GM12878 (cell line): ENCODE measurements around the gene CALY. TPM values are rescaled to one million over a fixed set of nuclear protein-coding genes. Genes with fewer than 3 reads are reported as not detected.

Experiments
- E4F1 ChIP-seq: fragments of 450-650 bp; IDR thresholded peaks from 2 replicates; pipeline ENCODE4 v1.6.1; 2018; ENCODE audit warnings: borderline replicate concordance, mild to moderate bottlenecking; ENCODE audit not compliant: partially characterized antibody
- ESRRA ChIP-seq: IDR thresholded peaks from 2 replicates; pipeline ENCODE4 v1.6.1; 2012; ENCODE audit warnings: mild to moderate bottlenecking, low read length, improper control_type of control experiment
- POLR2A ChIP-seq: IDR thresholded peaks from 2 replicates; pipeline ENCODE4 v1.6.1; 2011; ENCODE audit warnings: low read depth, mild to moderate bottlenecking, low read length
- RBBP5 ChIP-seq: fragments of 200-600 bp; sonication (generic); conservative IDR thresholded peaks from 2 replicates; pipeline ENCODE4 v1.6.1; 2016
- SREBF2 ChIP-seq: IDR thresholded peaks from 2 replicates; pipeline ENCODE4 v1.6.1; 2012; ENCODE audit warnings: mild to moderate bottlenecking, low read length
- TARDBP ChIP-seq: IDR thresholded peaks from 2 replicates; pipeline ENCODE4 v1.6.1; 2016; ENCODE audit warnings: borderline replicate concordance
- TBL1XR1 ChIP-seq: IDR thresholded peaks from 2 replicates; pipeline ENCODE4 v1.6.1; 2012; ENCODE audit warnings: low read depth, low read length, improper control_type of control experiment
- ZBTB11 ChIP-seq: fragments of 450-650 bp; formaldehyde crosslinking; IDR thresholded peaks from 2 replicates; pipeline ENCODE4 v1.5.0; 2022; ENCODE audit warnings: mild to moderate bottlenecking, missing genetic modification characterization
- polyA plus RNA-seq, 11 experiments: library from polyadenylated mRNA; depleted of rRNA in 4 of 11; unstranded in 6 of 11; stranded (reverse) in 5 of 11; fragments of >200 nt; fragmentation: Nextera tagmentation in 4 of 11; fragmentation: Illumina TruSeq in 1 of 11; extraction: Ambion mirVana in 4 of 11; extraction: Trizol in 1 of 11; gene quantifications; 1 replicate in 1 of 11; 2 replicates in 10 of 11; pipeline versions ENCODE4 v1.2.1 to v1.2.3, GENCODE V29; 2011 to 2016; ENCODE audit warnings: inconsistent platforms in 2 of 11, missing spikeins in 2 of 11, low read depth in 1 of 11
- total RNA-seq, 4 experiments: library from RNA; depleted of rRNA in 3 of 4; stranded (reverse); fragments of >200 nt in 3 of 4; fragmentation: Illumina TruSeq in 1 of 4; extraction: Trizol in 1 of 4; gene quantifications; 2 replicates each; pipeline versions ENCODE4 v1.2.1 to v1.2.3, GENCODE V29; 2013 to 2021
- TF ChIP-seq, protein P1 (sequence below): fragments of 450-650 bp; IDR thresholded peaks from 2 replicates; pipeline ENCODE4 v1.6.1; 2016; ENCODE audit warnings: mild to moderate bottlenecking
- TF ChIP-seq, protein P2 (sequence below): fragments of 450-650 bp; formaldehyde crosslinking; IDR thresholded peaks from 2 replicates; pipeline ENCODE4 v1.4.0; 2020; ENCODE audit warnings: mild to moderate bottlenecking, moderate library complexity

Gene CALY
- total and polyA plus RNA-seq, 10 of the 15 experiments (the other 5 are each of a cell fraction or from before 2014, with no cell fraction given) = 0.07 TPM; not detected in 9

DNA sequence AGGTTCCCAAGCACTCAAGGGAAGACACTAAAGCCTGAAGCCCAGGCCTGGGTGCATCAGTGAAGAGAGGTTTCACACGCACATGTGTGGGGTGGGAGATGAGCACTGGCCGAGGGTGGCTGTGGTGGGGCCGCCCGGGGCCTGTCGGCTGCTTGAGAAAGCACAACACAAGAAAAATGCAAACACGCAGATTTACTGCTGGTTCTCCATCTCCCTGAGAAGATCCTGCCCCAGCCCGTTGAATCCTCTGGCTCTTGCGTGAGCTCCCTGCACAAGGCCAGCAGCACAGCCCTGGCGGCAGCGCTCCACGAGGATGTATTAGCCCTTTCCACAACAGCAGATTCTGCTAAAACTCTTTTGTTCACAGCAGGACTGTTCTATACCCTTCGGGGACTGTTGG is 21.8 kb downstream of the CALY start (continued):
- TF ChIP-seq E4F1 (no peak), RBBP5 (no peak), SREBF2 (no peak), ZBTB11 (CRISPR knock-in tag) (no peak), ESRRA (no peak), TARDBP (no peak), POLR2A (no peak), TBL1XR1 (no peak)
- TF ChIP-seq, protein P1, sequence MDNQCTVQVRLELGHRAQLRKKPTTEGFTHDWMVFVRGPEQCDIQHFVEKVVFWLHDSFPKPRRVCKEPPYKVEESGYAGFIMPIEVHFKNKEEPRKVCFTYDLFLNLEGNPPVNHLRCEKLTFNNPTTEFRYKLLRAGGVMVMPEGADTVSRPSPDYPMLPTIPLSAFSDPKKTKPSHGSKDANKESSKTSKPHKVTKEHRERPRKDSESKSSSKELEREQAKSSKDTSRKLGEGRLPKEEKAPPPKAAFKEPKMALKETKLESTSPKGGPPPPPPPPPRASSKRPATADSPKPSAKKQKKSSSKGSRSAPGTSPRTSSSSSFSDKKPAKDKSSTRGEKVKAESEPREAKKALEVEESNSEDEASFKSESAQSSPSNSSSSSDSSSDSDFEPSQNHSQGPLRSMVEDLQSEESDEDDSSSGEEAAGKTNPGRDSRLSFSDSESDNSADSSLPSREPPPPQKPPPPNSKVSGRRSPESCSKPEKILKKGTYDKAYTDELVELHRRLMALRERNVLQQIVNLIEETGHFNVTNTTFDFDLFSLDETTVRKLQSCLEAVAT = no peak
- TF ChIP-seq, protein P2, sequence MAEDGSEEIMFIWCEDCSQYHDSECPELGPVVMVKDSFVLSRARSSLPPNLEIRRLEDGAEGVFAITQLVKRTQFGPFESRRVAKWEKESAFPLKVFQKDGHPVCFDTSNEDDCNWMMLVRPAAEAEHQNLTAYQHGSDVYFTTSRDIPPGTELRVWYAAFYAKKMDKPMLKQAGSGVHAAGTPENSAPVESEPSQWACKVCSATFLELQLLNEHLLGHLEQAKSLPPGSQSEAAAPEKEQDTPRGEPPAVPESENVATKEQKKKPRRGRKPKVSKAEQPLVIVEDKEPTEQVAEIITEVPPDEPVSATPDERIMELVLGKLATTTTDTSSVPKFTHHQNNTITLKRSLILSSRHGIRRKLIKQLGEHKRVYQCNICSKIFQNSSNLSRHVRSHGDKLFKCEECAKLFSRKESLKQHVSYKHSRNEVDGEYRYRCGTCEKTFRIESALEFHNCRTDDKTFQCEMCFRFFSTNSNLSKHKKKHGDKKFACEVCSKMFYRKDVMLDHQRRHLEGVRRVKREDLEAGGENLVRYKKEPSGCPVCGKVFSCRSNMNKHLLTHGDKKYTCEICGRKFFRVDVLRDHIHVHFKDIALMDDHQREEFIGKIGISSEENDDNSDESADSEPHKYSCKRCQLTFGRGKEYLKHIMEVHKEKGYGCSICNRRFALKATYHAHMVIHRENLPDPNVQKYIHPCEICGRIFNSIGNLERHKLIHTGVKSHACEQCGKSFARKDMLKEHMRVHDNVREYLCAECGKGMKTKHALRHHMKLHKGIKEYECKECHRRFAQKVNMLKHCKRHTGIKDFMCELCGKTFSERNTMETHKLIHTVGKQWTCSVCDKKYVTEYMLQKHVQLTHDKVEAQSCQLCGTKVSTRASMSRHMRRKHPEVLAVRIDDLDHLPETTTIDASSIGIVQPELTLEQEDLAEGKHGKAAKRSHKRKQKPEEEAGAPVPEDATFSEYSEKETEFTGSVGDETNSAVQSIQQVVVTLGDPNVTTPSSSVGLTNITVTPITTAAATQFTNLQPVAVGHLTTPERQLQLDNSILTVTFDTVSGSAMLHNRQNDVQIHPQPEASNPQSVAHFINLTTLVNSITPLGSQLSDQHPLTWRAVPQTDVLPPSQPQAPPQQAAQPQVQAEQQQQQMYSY (CRISPR knock-in tag) = no peak
